Rectal smooth muscle tissue (tissue), 1 donor: ENCODE results near the gene PTGDR.

Experiments
- H3K27ac ChIP-seq: one replicate; pipeline ENCODE4 v1.7.0; 2013; ENCODE audit warnings: low read depth, low read length, inconsistent platforms
- H3K27me3 ChIP-seq: one replicate; pipeline ENCODE4 v1.7.0; 2013; ENCODE audit warnings: low read length; ENCODE audit not compliant: control insufficient read depth, insufficient read depth
- H3K36me3 ChIP-seq: one replicate; pipeline ENCODE4 v1.7.0; 2013; ENCODE audit warnings: low read length; ENCODE audit not compliant: control insufficient read depth, insufficient read depth
- H3K4me1 ChIP-seq: one replicate; pipeline ENCODE4 v1.7.0; 2013; ENCODE audit warnings: low read length; ENCODE audit not compliant: control insufficient read depth, insufficient read depth
- H3K4me3 ChIP-seq: one replicate; pipeline ENCODE4 v1.7.0; 2013; ENCODE audit warnings: low read length
- H3K9ac ChIP-seq: one replicate; pipeline ENCODE4 v1.7.0; 2013; ENCODE audit warnings: low read length

The PTGDR gene

DNA sequence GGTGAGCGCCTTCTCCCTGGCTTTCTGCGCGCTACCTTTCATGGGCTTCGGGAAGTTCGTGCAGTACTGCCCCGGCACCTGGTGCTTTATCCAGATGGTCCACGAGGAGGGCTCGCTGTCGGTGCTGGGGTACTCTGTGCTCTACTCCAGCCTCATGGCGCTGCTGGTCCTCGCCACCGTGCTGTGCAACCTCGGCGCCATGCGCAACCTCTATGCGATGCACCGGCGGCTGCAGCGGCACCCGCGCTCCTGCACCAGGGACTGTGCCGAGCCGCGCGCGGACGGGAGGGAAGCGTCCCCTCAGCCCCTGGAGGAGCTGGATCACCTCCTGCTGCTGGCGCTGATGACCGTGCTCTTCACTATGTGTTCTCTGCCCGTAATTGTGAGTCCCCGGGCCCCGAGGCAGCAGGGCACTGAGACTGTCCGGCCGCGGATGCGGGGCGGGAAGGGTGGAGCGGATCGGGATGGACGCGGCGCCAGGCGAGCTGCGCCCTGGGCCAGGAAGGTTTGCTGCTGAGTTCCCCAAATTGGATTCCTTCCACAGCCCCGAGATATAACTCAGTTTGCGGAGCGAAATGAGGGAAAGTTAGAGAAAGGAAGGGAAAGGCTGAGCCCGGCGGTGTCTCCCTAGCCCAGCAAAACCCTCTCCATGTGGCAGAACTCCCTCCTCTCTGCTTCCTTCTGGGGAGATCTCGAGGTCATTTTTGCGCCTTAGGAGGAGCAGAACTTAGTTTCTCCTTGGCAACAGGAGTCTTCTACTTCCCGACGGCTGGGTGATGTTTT is 972 bp downstream of the PTGDR start:
- no peaks in the 10 kb centered on the region for H3K36me3 ChIP-seq
- peak overlapping the region; percentile 82 for H3K4me3 ChIP-seq
- no peaks in the 10 kb centered on the region for H3K4me1 ChIP-seq
- peaks cover 4% of the 10 kb centered on the region for H3K27me3 ChIP-seq
- no peak overlapping the region for H3K27ac ChIP-seq
- H3K9ac ChIP-seq, result peak overlapping the region; percentile 49

DNA sequence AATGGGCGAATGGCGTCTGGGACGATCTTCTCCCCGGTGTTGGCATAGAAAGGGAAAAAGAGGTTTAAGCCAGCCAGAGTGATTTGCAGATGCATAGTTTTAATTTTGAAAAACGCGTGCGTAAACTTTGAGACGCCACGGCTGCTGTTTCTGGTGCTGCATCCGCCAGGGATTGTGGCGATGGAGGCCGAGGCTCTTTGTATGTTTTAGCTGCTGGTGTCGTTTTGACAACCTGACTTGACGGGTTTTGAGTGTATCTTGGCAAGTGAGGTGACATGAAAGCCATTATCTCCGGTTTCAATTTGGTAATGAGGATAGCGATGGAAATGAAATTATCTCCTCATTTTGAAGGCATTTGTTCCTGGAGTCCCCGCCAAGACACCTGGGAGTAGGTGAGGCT is 1.6 kb downstream of the PTGDR start:
- Histone ChIP-seq H3K27ac (no peak overlapping the region), H3K9ac (no peak overlapping the region), H3K27me3 (peaks cover 4% of the 10 kb centered on the region)

DNA sequence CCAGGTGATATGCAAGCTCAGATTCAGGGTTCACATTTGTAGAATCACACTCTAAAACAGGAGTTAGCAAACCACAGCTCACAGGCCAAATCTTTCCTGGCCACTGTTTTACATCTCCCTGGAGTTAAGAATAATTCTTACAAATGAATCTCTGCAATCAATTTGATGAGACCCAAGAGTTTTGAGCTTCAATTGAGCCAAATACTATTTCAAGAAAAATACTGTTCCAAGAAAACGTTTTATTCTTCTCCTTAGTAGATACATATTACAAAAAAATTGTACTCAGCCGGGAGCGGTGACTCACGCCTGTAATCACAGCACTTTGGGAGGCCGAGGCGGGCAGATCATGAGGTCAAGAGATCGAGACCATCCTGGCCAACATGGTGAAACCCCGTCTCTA is 2.5 kb downstream of the PTGDR start:
- no peak overlapping the region for H3K27ac ChIP-seq
- H3K9ac ChIP-seq, result no peak overlapping the region
- H3K27me3 ChIP-seq, result peaks cover 4% of the 10 kb centered on the region
- H3K4me3 ChIP-seq, result peak overlapping the region; percentile 82
- H3K36me3 ChIP-seq, result no peaks in the 10 kb centered on the region
- H3K4me1 ChIP-seq, result no peaks in the 10 kb centered on the region

More for the DNA sequence above, 1.6 kb downstream of the PTGDR start:
- Histone ChIP-seq H3K4me1 (no peaks in the 10 kb centered on the region), H3K36me3 (no peaks in the 10 kb centered on the region), H3K4me3 (peak overlapping the region; percentile 82)

DNA sequence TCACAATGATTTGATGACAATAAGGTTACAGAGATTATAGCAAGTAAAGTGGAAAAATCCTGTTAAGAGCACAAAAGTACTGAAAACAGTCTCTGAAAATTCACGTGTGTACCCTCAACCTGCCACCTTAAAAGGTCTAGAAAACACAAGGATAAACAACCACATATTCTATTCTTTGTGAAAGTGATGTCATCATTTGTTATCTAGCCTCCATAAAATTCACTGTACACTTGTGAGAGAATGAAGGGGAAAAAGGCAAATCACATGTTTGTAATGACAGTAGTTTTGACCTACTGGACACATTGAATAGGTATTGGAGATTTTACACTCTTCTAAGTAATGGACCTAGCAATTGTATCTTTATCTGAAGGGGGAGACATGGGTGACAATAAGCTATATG is 4.0 kb downstream of the PTGDR start:
- Histone ChIP-seq H3K36me3 (no peaks in the 10 kb centered on the region), H3K9ac (no peak overlapping the region), H3K27ac (no peak overlapping the region), H3K4me3 (no peak overlapping the region), H3K4me1 (no peaks in the 10 kb centered on the region), H3K27me3 (peaks cover 4% of the 10 kb centered on the region)

DNA sequence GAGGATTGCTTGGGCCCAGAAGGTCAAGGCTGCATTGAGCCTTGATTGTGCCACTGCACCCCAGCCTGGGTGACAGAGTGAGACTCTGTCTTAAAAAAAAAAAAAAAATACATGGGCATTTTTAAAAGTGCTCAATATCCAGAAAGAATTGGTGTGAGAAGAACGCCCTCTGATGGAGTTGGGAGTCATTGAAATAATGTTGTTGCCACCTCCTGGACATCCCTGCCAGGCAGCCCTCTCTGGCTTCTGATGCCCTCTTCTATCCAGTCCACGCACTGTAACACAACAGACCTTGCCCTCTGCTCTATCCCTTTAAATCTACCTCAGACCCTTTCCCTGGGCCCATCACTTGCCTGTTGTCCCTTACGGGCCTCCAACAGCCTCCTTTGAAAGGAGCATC is 4.9 kb downstream of the PTGDR start:
- H3K36me3 ChIP-seq, result no peaks in the 10 kb centered on the region
- H3K4me3 ChIP-seq, result no peak overlapping the region
- no peaks in the 10 kb centered on the region for H3K4me1 ChIP-seq
- no peak overlapping the region for H3K9ac ChIP-seq
- no peak overlapping the region for H3K27ac ChIP-seq
- H3K27me3 ChIP-seq, result peaks cover 4% of the 10 kb centered on the region

DNA sequence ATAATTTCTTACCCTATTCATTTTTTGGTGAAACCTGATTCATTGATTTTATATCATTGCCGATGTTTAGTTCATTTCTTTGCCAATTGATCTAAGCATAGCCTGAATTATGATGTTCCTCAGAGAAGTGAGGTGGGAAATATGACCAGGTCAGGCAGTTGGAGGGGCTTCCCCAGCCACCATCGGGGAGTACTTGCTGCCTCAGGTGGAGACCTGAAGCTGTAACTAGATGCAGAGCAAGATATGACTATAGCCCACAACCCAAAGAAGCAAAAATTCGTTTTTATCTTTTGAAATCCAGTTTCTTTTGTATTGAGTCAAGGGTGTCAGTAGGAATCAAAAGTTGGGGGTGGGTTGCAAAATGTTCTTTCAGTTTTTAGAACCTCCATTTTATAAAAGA is 7.9 kb downstream of the PTGDR start:
- Histone ChIP-seq H3K27me3 (no peaks in the 10 kb centered on the region), H3K9ac (no peak overlapping the region), H3K4me3 (no peak overlapping the region), H3K27ac (no peak overlapping the region), H3K4me1 (no peaks in the 10 kb centered on the region), H3K36me3 (no peaks in the 10 kb centered on the region)

DNA sequence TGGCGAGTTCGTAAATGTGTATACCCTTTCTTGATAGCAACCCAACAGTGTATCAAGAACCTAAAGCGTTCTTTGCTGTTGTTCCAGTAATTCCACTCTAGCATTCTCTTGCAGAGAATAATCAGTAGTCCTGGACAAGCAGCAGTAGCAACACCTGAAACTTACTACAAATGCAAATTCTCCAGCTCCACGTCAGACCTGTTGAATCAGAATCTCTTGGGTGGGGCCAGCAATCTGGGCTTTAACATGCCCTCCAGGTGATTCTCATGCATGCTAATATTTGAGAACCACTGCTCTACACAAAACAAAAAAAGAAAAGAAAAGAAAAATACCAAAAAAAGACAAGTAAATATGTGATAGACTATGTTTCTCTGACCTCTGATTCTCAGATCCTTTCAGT is 10.1 kb downstream of the PTGDR start:
- H3K9ac ChIP-seq, result no peak overlapping the region
- no peak overlapping the region for H3K4me3 ChIP-seq
- no peaks in the 10 kb centered on the region for H3K27me3 ChIP-seq
- no peak overlapping the region for H3K27ac ChIP-seq
- no peaks in the 10 kb centered on the region for H3K4me1 ChIP-seq
- peaks cover 2% of the 10 kb centered on the region for H3K36me3 ChIP-seq

DNA sequence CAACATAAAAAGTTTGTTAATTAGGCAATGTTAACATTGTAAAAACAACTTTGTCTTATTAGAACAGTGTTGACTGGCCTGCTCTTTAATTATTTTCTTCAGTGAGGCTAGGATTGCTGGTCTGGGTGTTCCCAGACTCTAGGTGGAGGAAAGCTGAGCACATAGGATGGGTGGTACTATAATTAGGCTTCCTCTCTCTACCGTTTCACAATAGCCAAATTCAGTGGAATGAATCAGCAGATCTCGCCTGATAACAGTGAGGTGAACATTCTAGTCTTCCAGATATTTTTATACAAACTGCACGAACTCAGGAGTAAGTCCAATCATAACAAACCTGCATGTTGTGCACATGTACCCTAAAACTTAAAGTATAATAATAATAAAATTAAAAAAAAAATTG is 11.9 kb downstream of the PTGDR start:
- H3K4me3 ChIP-seq, result no peak overlapping the region
- H3K36me3 ChIP-seq, result peaks cover 2% of the 10 kb centered on the region
- no peaks in the 10 kb centered on the region for H3K4me1 ChIP-seq
- no peaks in the 10 kb centered on the region for H3K27me3 ChIP-seq
- no peak overlapping the region for H3K27ac ChIP-seq
- no peak overlapping the region for H3K9ac ChIP-seq

DNA sequence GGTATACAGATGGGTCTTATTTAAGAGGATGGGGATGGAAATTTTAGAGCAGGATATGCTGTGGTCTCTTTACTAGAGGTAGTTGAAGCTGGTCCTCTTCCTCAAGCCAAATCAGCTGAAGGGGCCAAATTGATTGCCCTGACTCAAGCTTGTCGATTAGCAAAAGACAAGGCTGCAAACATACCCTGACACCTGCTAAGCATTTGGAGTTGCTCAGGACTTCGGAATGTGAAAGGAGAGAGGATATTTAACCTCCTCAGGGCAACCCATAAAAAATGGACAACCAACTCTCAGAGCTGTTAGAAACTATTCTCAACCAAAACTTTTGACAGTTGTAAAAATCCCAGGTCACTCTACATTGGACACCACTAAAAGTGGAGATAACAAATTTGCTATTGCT is 15.6 kb downstream of the PTGDR start:
- Histone ChIP-seq H3K4me1 (no peaks in the 10 kb centered on the region), H3K9ac (no peak overlapping the region), H3K36me3 (peaks cover 2% of the 10 kb centered on the region), H3K27me3 (no peaks in the 10 kb centered on the region), H3K4me3 (no peak overlapping the region), H3K27ac (no peak overlapping the region)

DNA sequence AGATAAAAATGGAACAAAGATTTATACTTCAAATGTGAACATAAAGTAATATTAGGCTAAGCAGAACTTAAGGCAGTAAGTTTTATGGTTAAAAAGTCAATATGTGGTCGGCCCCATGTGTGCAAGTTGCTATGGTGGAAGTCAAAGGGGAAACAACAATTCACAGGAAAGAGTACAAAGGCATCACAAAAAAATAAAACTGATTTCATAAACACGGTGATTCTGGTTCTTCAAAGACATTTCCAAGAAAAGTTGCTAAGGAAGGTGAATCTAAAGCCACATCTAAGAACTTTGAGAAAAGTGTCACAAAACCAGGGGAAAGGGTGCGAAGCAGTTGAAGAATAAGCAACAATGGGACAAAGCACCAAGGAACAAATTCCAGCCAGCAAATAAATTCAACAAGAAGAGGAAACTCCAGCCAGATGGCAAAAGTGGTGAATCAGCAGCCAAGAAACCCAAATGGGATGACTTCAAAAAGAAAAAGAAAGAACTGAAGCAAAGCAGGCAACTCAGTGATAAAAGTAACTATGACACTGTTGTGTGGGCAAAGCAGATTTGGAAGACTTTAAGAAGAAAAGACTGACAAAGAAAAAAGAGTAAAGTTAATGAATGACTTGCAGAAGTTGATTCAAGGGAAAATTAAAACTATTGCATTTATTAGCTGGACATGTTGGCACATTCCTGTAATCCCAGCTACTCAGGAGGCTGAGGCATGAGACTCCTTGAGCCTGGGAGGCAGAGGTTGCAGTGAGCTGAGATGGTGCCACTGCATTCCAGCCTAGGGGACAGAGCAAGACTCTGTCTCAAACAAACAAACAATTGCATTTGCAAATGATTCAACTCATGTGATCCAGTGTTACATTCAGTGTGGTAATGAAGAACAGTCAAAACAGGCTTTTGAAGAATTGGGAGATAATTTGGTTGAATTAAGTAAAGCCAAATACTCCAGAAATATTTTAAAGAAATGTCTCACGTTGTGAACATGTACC is 19.5 kb downstream of the PTGDR start:
- Histone ChIP-seq H3K4me3 (no peak overlapping the region), H3K27ac (no peak overlapping the region), H3K9ac (no peak overlapping the region), H3K36me3 (no peaks in the 10 kb centered on the region), H3K27me3 (no peaks in the 10 kb centered on the region), H3K4me1 (no peaks in the 10 kb centered on the region)

DNA sequence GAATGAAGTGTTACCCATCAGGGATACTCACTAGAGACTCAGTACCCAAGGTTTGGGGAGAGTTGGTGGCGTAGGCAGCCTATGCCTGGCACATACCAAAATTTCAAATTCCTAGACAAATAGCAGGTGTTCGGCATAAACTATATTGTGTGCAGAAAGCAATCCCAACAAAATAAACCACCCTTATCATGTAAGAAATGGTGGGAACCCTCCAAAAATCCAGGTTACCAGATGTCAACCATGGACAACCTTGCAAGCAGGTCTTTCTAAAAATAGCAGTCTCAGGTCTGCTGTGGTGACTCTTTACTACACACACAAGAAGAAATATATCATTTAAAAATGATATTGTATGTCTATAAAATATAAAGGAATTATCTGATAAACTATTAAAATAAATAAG is 28.9 kb downstream of the PTGDR start:
- Histone ChIP-seq H3K9ac (no peak overlapping the region), H3K4me3 (no peak overlapping the region), H3K27me3 (no peaks in the 10 kb centered on the region), H3K27ac (no peak overlapping the region), H3K4me1 (no peaks in the 10 kb centered on the region), H3K36me3 (no peaks in the 10 kb centered on the region)

DNA sequence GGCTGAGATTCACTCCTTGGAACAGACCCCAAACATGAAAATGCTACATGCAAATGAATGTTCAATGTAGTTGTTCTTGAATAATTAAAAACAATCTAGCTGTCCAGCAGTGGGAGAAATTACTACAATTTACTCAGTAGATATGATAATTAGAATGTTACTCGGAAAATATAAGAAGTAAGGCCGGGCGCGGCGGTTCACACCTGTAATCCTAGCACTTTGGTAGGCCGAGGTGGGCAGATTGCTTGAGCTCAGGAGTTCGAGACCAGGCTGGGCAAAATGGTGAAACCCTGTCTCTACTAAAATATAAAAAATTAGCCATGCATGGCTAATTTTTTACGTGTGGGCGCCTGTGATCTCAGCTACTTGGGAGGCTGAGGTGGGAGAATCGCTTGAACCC is 31.3 kb downstream of the PTGDR start:
- no peak overlapping the region for H3K4me3 ChIP-seq
- no peak overlapping the region for H3K27ac ChIP-seq
- H3K27me3 ChIP-seq, result no peaks in the 10 kb centered on the region

More for the DNA sequence above, 31.3 kb downstream of the PTGDR start:
- no peaks in the 10 kb centered on the region for H3K36me3 ChIP-seq
- no peaks in the 10 kb centered on the region for H3K4me1 ChIP-seq
- H3K9ac ChIP-seq, result no peak overlapping the region
